DOHH2 (cell line): ENCODE results near the gene AGXT.

ENCODE experiments used
- H3F3A ChIP-seq: fragments of 200-600 bp; sonication (generic), shearing (Covaris generic); 2 replicates; pipeline ENCODE4 v1.6.0; 2016; ENCODE audit warnings: antibody characterized with exemption, mild to moderate bottlenecking; ENCODE audit not compliant: control insufficient read depth, insufficient read depth
- H3K27ac ChIP-seq: fragments of 200-600 bp; sonication (generic); 2 replicates; pipeline ENCODE4 v1.5.1; 2014; ENCODE audit warnings: low read depth, mild to moderate bottlenecking, low read length, moderate library complexity
- H3K27me3 ChIP-seq: fragments of 200-600 bp; sonication (generic); 2 replicates; pipeline ENCODE4 v1.6.1; 2014; ENCODE audit warnings: mild to moderate bottlenecking, low read length, mixed read lengths; ENCODE audit not compliant: control insufficient read depth
- H3K36me3 ChIP-seq: fragments of 200-600 bp; sonication (generic); 2 replicates; pipeline ENCODE4 v1.6.1; 2014; ENCODE audit warnings: mild to moderate bottlenecking, low read length, moderate library complexity, mixed read lengths; ENCODE audit not compliant: control insufficient read depth
- H3K4me1 ChIP-seq: fragments of 200-600 bp; sonication (generic); 2 replicates; pipeline ENCODE4 v1.6.1; 2014; ENCODE audit warnings: mild to moderate bottlenecking, low read length, mixed read lengths; ENCODE audit not compliant: control insufficient read depth
- H3K4me2 ChIP-seq: fragments of 200-600 bp; sonication (generic); 2 replicates; pipeline ENCODE4 v1.6.0; 2014; ENCODE audit warnings: mild to moderate bottlenecking, low read length, moderate library complexity
- H3K4me3 ChIP-seq: fragments of 200-600 bp; sonication (generic); 2 replicates; pipeline ENCODE4 v1.5.1; 2014; ENCODE audit warnings: mild to moderate bottlenecking, low read length, mixed read lengths
- H3K79me2 ChIP-seq: fragments of 200-600 bp; sonication (generic); 2 replicates; pipeline ENCODE4 v1.6.1; 2014; ENCODE audit warnings: mild to moderate bottlenecking, low read length, mixed read lengths; ENCODE audit not compliant: control insufficient read depth
- H3K9me2 ChIP-seq: fragments of 200-600 bp; sonication (generic); replicated peaks from 2 replicates; pipeline ENCODE4 v1.6.1; 2014; ENCODE audit warnings: mild to moderate bottlenecking, low read length, mixed read lengths; ENCODE audit not compliant: control insufficient read depth
- H3K9me3 ChIP-seq: fragments of 200-600 bp; sonication (generic); 2 replicates; pipeline ENCODE4 v1.6.1; 2014; ENCODE audit warnings: antibody characterized with exemption, low read length, mixed read lengths; ENCODE audit not compliant: control insufficient read depth, insufficient read depth
- H4K20me1 ChIP-seq: fragments of 200-600 bp; sonication (generic); 2 replicates; pipeline ENCODE4 v1.6.0; 2014; ENCODE audit warnings: low read depth, mild to moderate bottlenecking, antibody characterized with exemption, low read length, moderate library complexity; ENCODE audit not compliant: control insufficient read depth, insufficient read depth
- CTCF ChIP-seq: fragments of 200-600 bp; sonication (generic); IDR thresholded peaks from one replicate; pipeline ENCODE4 v1.5.1; 2014; ENCODE audit warnings: antibody characterized with exemption, mild to moderate bottlenecking, low read depth, low read length; ENCODE audit not compliant: poor library complexity, severe bottlenecking
- EZH2phosphoT487 ChIP-seq: fragments of 200-600 bp; sonication (generic); IDR thresholded peaks from 2 replicates; pipeline ENCODE4 v1.6.1; 2017; ENCODE audit warnings: borderline replicate concordance, mild to moderate bottlenecking, antibody characterized with exemption, low read length, moderate library complexity, mixed read lengths

The AGXT gene

GRCh38 chr2:240884221-240884620 is 15.6 kb downstream of the AGXT start:
- Histone ChIP-seq H3K36me3 (no peaks in the 10 kb centered on the region), H4K20me1 (no peaks in the 10 kb centered on the region), H3K27me3 (peaks cover 3% of the 10 kb centered on the region; the same call in 1 of the 2 replicates), H3K4me3 (no peak overlapping the region), H3K9me2 (no peaks in the 10 kb centered on the region), H3F3A (no peaks in the 10 kb centered on the region), H3K9me3 (no peaks in the 10 kb centered on the region), H3K79me2 (no peaks in the 10 kb centered on the region), H3K4me1 (peaks cover 5% of the 10 kb centered on the region; the same call in 1 of the 2 replicates), H3K4me2 (no peak overlapping the region), H3K27ac (no peak overlapping the region)
- TF ChIP-seq EZH2phosphoT487, result no peak
- no peak for TF ChIP-seq CTCF

- Histone ChIP-seq H3F3A (no peaks in the 10 kb centered on the region), H4K20me1 (no peaks in the 10 kb centered on the region), H3K4me2 (no peak overlapping the region), H3K9me2 (no peaks in the 10 kb centered on the region), H3K4me1 (peaks cover 5% of the 10 kb centered on the region; the same call in 1 of the 2 replicates), H3K27ac (no peak overlapping the region), H3K9me3 (no peaks in the 10 kb centered on the region), H3K27me3 (peaks cover 3% of the 10 kb centered on the region; the same call in 1 of the 2 replicates), H3K36me3 (no peaks in the 10 kb centered on the region), H3K4me3 (no peak overlapping the region), H3K79me2 (no peaks in the 10 kb centered on the region)
- TF ChIP-seq EZH2phosphoT487, result no peak
- no peak for TF ChIP-seq CTCF
Observed at GRCh38 chr2:240884745-240885144, 16.1 kb downstream of the AGXT start.

GRCh38 chr2:240885566-240885965 is 16.9 kb downstream of the AGXT start:
- Histone ChIP-seq H3K9me3 (no peaks in the 10 kb centered on the region), H3K4me3 (no peak overlapping the region), H3K4me2 (no peak overlapping the region), H4K20me1 (no peaks in the 10 kb centered on the region), H3K27me3 (peaks cover 3% of the 10 kb centered on the region; the same call in 1 of the 2 replicates), H3K27ac (no peak overlapping the region), H3K9me2 (no peaks in the 10 kb centered on the region), H3K4me1 (peaks cover 5% of the 10 kb centered on the region; the same call in 1 of the 2 replicates), H3K79me2 (no peaks in the 10 kb centered on the region), H3K36me3 (no peaks in the 10 kb centered on the region), H3F3A (no peaks in the 10 kb centered on the region)
- TF ChIP-seq EZH2phosphoT487, result no peak

- TF ChIP-seq CTCF (no peak), EZH2phosphoT487 (no peak)
- H3K4me2 ChIP-seq, result no peak overlapping the region
- no peak overlapping the region for H3K4me3 ChIP-seq
- H4K20me1 ChIP-seq, result no peaks in the 10 kb centered on the region
- H3K9me3 ChIP-seq, result no peaks in the 10 kb centered on the region
- H3K27me3 ChIP-seq, result peaks cover 1% of the 10 kb centered on the region; the same call in 1 of the 2 replicates
- H3K9me2 ChIP-seq, result no peaks in the 10 kb centered on the region
- H3K4me1 ChIP-seq, result peaks cover 5% of the 10 kb centered on the region; the same call in 1 of the 2 replicates
- no peaks in the 10 kb centered on the region for H3F3A ChIP-seq
- no peaks in the 10 kb centered on the region for H3K36me3 ChIP-seq
- no peak overlapping the region for H3K27ac ChIP-seq
- H3K79me2 ChIP-seq, result no peaks in the 10 kb centered on the region
Observed at GRCh38 chr2:240886023-240886565, 17.5 kb downstream of the AGXT start.
